ENCODE data around the gene HRH3.

Gene HRH3

GRCh38 chr20:62253398-62253797 lies 33.3 kb upstream of the HRH3 start:
- FAIRE-seq: no peak
- no peak for TF ChIP-seq POLR2A (IDR thresholded peaks at IDR 0.05; ENCODE audit: low read depth, low read length)
- no peak for DNase-seq (ENCODE audit: insufficient read length, low spot score)

GRCh38 chr20:62252342-62252966 lies 32.4 kb upstream of the HRH3 start:
- no peak for FAIRE-seq
- DNase-seq (ENCODE audit: insufficient read length, low spot score): peak; percentile 82
- TF ChIP-seq POLR2A (IDR thresholded peaks at IDR 0.05; ENCODE audit: low read depth, low read length): no peak

- no peak for TF ChIP-seq POLR2A (IDR thresholded peaks at IDR 0.05; ENCODE audit: low read depth, low read length)
- DNase-seq (ENCODE audit: insufficient read length, low spot score): no peak
- FAIRE-seq: no peak
Measured at GRCh38 chr20:62248890-62249560, 28.9 kb upstream of the HRH3 start.

- FAIRE-seq (no peak), DNase-seq (ENCODE audit: insufficient read length, low spot score) (no peak)
- no peak for TF ChIP-seq POLR2A (IDR thresholded peaks at IDR 0.05; ENCODE audit: low read depth, low read length)
Measured at GRCh38 chr20:62246872-62247652, 27.0 kb upstream of the HRH3 start.

GRCh38 chr20:62246431-62246830 lies 26.4 kb upstream of the HRH3 start:
- TF ChIP-seq POLR2A (IDR thresholded peaks at IDR 0.05; ENCODE audit: low read depth, low read length): no peak
- DNase-seq (ENCODE audit: insufficient read length, low spot score) (no peak), FAIRE-seq (no peak)

GRCh38 chr20:62245911-62246280 lies 25.8 kb upstream of the HRH3 start:
- TF ChIP-seq POLR2A (IDR thresholded peaks at IDR 0.05; ENCODE audit: low read depth, low read length): no peak
- no peak for DNase-seq (ENCODE audit: insufficient read length, low spot score)
- FAIRE-seq: no peak

GRCh38 chr20:62244644-62245108 lies 24.6 kb upstream of the HRH3 start:
- no peak for FAIRE-seq
- no peak for DNase-seq (ENCODE audit: insufficient read length, low spot score)
- TF ChIP-seq POLR2A (IDR thresholded peaks at IDR 0.05; ENCODE audit: low read depth, low read length): no peak

GRCh38 chr20:62243906-62244515 lies 23.9 kb upstream of the HRH3 start:
- DNase-seq (ENCODE audit: insufficient read length, low spot score) (no peak), FAIRE-seq (no peak)
- TF ChIP-seq POLR2A (IDR thresholded peaks at IDR 0.05; ENCODE audit: low read depth, low read length): no peak

- no peak for TF ChIP-seq POLR2A (IDR thresholded peaks at IDR 0.05; ENCODE audit: low read depth, low read length)
- FAIRE-seq (no peak), DNase-seq (ENCODE audit: insufficient read length, low spot score) (no peak)
Measured at GRCh38 chr20:62243106-62243505, 23.0 kb upstream of the HRH3 start.

GRCh38 chr20:62242176-62242575 lies 22.1 kb upstream of the HRH3 start:
- no peak for TF ChIP-seq POLR2A (IDR thresholded peaks at IDR 0.05; ENCODE audit: low read depth, low read length)
- DNase-seq (ENCODE audit: insufficient read length, low spot score) (no peak), FAIRE-seq (no peak)

GRCh38 chr20:62241506-62241905 lies 21.4 kb upstream of the HRH3 start:
- TF ChIP-seq POLR2A (IDR thresholded peaks at IDR 0.05; ENCODE audit: low read depth, low read length): no peak
- DNase-seq (ENCODE audit: insufficient read length, low spot score): no peak
- no peak for FAIRE-seq

- DNase-seq (ENCODE audit: insufficient read length, low spot score): no peak
- FAIRE-seq: no peak
- TF ChIP-seq POLR2A (IDR thresholded peaks at IDR 0.05; ENCODE audit: low read depth, low read length): no peak
Measured at GRCh38 chr20:62240020-62240685, 20.1 kb upstream of the HRH3 start.

GRCh38 chr20:62239278-62239879 lies 19.3 kb upstream of the HRH3 start:
- DNase-seq (ENCODE audit: insufficient read length, low spot score): no peak
- no peak for TF ChIP-seq POLR2A (IDR thresholded peaks at IDR 0.05; ENCODE audit: low read depth, low read length)
- FAIRE-seq: no peak
